NCI-H1092 treated with DMSO at 0.1 percent for 48 hours (cell line): ENCODE data around the gene JARID2.
"Not testable (repeated sequence)": the region's sequence is repeated elsewhere in the genome, so short reads cannot be mapped to it uniquely, and the experiment has no call there.

Source experiments
- DNase-seq: peaks from one replicate; lab custom pipeline; 2025; lab: John Stamatoyannopoulos, UW

Gene JARID2

DNA sequence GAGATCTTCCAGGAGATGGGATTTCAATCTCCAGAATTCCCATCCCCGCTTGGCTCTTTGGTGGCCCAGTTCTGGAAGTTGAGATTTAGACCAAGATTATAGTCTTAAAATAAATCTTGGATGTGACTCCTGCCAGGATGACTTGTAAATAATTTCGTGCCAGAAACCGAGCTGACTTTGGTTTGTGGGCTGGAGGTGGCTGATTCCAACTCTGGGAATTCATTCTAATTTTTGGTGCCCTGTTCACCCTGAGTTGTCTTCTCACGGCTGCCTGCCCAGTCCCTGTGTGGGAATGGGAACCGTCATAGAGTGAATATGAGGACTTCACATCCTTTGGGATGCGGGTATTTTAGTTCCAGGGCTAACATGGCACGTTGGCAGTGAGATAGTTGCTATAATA lies 64.8 kb downstream of the JARID2 start:
- DNase-seq, result no peak

- no peak for DNase-seq
Measured at GRCh38 chr6:15312500-15312899, 66.6 kb downstream of the JARID2 start.

- no peak for DNase-seq
Measured at GRCh38 chr6:15313367-15313766, 67.5 kb downstream of the JARID2 start.

DNA sequence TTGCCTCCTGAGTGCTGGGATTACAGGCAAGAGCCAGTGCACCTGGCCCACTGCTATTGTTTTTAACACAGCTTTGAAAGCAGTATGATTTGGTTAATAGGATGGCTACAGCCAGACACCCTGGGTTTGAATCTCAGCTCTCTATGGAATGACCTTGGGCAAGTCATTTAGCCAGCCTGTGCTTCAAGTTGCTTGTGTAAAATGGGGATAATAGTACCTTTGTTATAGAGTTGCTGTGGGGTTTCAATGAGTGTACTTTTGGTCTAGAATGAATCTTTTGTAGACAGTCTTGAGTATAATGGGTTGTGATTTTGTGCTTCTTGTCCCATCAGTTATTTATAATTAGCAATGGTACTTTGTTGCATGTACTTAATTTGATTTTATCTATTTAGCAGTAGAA lies 70.9 kb downstream of the JARID2 start:
- DNase-seq, result no peak

GRCh38 chr6:15317251-15317650 lies 71.4 kb downstream of the JARID2 start:
- no peak for DNase-seq

DNA sequence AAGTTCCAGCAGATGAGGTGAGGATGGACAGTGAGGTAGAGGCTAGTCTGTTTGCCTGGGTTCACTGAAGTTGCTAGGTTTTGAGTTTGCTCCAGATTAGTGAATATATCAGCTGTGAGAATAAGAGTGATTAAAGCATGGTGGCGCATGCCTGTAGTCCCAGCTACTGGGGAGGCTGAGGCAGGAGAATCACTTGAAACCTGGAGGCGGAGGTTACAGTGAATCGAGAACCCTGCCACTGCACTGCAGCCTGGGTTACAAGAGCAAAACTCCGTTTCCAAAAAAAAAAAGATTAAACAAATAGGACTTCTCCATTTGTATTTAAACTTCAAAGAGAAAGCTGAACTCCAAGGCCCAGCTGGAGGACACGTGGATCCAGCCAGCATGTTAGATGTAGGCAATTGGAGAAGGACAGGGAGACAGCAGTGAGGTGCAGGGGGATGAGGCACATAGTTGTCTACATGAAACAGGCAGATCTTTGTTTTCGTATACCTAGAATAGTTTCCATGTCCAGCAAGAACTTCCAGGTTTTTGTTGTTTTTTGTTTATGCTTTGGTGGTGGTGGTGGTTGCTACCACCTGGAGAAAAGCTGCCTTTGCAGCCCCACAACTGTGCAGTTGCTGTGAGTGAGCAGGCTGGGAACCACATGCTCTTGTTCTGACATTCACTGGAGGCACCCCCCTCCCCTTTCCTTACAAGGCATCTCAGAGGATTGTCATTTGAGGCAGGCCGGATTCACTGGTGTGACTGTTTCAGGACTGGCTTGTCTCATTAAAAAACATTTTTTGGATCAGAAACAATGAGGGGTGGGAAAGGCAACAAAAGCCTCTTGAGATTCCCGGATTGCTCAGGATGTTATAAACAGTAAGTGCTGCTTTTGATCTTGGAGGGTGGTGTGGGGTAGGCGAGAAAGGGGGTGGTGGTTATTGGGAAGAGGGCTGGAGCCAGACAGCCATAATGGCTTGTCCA lies 72.3 kb downstream of the JARID2 start:
- DNase-seq, result no peak

GRCh38 chr6:15319677-15320076 lies 73.8 kb downstream of the JARID2 start:
- no peak for DNase-seq

DNA sequence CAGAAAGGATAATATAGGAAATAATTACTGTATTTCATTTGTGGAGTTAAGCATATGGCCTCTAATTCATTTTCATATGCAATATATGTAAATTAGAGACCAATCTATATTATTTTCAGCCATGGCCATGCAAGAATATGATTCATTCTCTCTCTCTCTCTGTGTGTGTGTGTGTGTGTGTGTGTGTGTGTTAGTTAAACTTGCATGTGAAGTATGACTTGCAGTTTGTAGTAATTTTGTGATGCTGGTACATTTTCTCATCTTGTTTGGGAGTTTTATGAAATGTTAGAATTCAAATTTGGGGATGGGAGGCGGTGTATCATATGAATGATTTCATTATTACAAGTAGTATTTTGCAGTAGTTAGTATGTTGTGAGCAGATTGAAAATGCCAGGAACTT lies 74.8 kb downstream of the JARID2 start:
- no peak for DNase-seq

DNA sequence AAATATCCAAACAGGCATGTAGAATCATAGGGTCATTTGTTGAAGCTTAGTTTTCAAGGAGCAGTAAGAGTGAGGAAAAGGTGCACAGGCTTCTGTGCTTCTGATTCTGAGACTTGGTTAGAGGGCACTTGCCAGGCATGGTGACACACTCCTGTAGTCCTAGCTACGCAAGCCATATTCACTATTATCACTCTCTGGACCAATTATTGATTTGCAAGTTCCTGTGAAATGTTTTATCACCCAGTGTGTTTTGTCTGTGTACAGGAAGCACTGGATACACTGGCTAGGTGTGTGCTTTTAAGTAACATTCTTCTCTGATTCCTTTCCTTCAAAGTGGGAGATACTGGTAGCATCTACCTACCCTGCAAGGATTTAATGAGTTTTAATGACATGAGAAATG lies 76.3 kb downstream of the JARID2 start:
- no peak for DNase-seq

GRCh38 chr6:15322781-15323536 lies 77.1 kb downstream of the JARID2 start:
- DNase-seq, result no peak

DNA sequence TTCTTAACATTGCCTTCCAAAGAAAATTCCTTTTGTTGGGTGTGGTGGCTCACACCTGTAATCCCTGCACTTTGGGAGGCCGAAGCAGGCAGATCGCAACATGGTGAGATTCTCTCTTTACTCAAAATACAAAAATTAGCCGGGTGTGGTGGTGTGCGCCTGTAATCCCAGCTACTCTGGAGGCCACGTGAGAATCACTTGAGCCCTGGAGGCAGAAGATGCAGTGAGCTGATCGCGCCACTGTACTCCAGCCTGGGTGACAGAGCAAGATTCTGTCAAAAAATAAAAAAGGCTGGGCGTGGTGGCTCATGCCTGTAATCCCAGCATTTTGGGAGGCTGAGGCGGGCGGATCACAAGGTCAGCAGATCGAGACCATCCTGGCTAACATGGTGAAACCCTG lies 77.7 kb downstream of the JARID2 start:
- not testable (repeated sequence) for DNase-seq

- DNase-seq, result no peak
Measured at GRCh38 chr6:15324427-15324985, 78.6 kb downstream of the JARID2 start.

- no peak for DNase-seq
Measured at GRCh38 chr6:15325540-15325955, 79.7 kb downstream of the JARID2 start.

- no peak for DNase-seq
Measured at GRCh38 chr6:15326067-15326614, 80.3 kb downstream of the JARID2 start.

DNA sequence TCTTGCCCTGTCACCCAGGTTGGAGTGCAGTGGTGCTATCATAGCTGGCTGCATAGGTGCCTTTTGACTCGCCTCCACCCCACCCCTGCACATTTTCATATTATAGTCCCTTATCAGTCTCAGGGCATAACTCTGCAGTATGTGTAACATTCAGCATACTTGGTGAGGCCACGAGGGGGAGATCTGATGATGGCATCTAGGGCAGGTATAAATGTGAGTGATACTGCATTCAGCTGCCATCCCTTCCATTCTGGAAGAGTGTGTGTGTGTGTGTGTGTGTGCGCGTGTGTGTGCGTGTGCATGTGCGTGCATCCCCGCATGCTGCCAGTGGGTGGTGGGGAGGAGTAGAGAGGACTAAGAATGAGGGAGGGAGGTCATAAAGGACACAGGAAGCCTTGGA lies 81.4 kb downstream of the JARID2 start:
- no peak for DNase-seq

- no peak for DNase-seq
Measured at GRCh38 chr6:15329197-15329671, 83.4 kb downstream of the JARID2 start.

DNA sequence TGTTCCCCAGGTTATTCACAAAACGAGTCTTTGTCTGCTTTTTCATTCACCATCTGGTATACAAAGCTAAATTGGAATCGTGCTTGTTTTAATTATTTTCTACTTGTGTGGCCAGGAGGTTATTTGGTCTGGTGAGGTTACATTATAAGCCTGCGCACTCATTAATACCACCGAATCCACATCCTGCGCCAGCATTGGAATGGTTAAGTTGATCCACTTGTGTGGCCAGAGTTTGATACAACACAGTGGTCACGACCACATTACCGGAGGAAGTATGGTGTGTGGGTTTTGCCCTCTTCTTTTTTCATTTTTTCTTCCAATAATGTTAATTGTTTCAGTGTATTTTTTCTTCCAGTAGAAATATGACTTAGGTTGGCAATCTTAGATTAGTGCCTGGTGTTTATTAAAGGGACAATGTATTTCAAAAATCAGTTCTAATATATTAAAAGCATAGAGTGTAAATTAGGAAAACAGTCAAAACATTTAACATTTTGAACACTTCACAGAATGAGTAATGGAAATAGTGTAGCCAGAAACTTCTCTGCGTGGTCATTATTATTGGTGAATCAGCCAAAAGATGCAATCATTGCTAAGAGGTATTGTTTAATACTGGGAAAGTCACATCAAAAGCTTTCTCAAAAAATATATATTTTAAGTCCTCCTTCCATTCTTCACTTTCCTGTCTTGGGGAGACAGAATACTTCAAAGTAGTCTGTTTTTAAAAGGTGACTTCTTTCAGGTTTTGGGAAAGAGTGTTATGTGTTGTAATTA lies 84.5 kb downstream of the JARID2 start:
- DNase-seq, result no peak

DNA sequence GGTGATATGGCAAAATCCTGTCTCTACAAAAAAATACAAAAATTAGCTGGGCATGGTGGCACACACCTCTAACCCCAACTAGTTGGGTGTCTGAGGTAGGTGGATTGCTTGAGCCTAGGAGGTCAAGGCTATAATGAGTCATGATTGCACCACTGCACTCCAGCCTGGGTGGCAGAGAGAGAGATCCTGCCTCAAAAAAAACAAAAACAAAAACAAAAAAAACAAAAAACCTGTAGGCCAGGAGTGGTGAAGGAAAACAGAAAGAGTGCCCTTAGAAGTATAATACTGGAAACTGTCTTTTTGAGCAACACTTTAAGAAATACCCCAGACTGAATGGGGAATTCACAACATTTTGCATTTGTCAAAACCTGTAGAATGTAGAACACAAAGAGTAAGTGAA lies 85.3 kb downstream of the JARID2 start:
- DNase-seq, result no peak

- no peak for DNase-seq
Measured at GRCh38 chr6:15331629-15332251, 85.9 kb downstream of the JARID2 start.

- no peak for DNase-seq
Measured at GRCh38 chr6:15332446-15332845, 86.6 kb downstream of the JARID2 start.

DNA sequence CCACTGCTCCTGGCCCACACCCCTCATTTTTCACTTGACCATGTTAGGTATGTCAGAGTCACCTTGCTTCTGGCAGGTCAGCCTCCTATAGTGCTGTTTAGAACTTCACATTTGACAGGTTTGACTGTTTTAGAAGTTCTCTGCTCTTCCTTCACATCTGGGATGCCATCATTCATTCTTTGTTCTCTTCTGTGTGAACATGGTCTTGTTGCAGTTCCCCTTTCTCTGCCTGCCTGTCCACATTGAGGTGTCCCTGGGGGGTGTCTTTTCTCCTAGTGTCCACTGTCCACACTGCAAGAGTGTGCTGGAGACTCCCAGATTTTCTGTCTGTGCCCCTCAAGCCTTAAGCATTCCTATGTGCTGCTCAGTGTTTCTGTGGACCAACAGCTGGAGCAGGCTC lies 89.5 kb downstream of the JARID2 start:
- DNase-seq, result no peak
